Kidney epithelial cell (primary cell): ENCODE measurements around the gene KANSL3. TPM values are rescaled to one million over a fixed set of nuclear protein-coding genes. Genes with fewer than 3 reads are reported as not detected.

Experiments
- DNase-seq: peaks from one replicate; pipeline ENCODE4 v3.0.0-alpha.2; 2010; ENCODE audit warnings: low read depth
- H3K27me3 ChIP-seq: 2 replicates; pipeline ENCODE4 v1.6.0; 2011; ENCODE audit warnings: low read length; ENCODE audit not compliant: control insufficient read depth, insufficient read depth
- H3K36me3 ChIP-seq: 2 replicates; pipeline ENCODE4 v1.5.1; 2011; ENCODE audit warnings: low read length; ENCODE audit not compliant: control insufficient read depth, insufficient read depth
- H3K4me3 ChIP-seq: 2 replicates; pipeline ENCODE4 v1.5.1; 2011; ENCODE audit warnings: low read depth, mild to moderate bottlenecking, control low read depth, low read length
- CTCF ChIP-seq: IDR thresholded peaks from 2 replicates; pipeline ENCODE4 v1.5.1; 2011; ENCODE audit warnings: mild to moderate bottlenecking, moderate library complexity, low read length, control low read depth, inconsistent platforms; ENCODE audit not compliant: insufficient read depth, poor library complexity, severe bottlenecking
- total RNA-seq: library from RNA; depleted of rRNA; stranded (reverse); fragments of >200 nt; gene quantifications from 2 replicates; pipeline ENCODE4 v1.2.3, GENCODE V29; 2015

KANSL3 gene
- total RNA-seq, 1 donor from 2014 or later, result 33.2 TPM

DNA sequence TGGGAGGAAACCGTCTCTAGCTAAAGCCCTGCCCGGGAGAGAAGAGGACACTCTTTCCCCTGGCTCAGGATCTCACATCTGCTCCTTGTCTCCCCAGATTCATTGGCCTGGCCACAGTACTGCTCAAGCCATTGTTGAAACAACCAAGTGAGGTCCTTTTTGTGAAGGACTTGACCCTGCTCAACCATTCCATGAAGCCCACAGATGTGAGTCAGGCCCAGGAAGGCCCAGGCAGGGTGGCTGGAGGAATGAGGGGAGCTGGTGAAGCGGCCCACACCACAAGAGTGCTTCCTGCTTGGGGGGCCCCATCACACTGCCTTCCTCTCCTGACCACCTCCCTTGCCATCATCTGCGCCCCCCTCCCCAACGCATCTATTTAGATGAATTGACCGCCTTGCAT lies 9.6 kb upstream of the KANSL3 start:
- TF ChIP-seq CTCF, result no peak
- no peaks in the 10 kb centered on the region for H3K27me3 ChIP-seq
- no peak overlapping the region for H3K4me3 ChIP-seq
- H3K36me3 ChIP-seq, result no peaks in the 10 kb centered on the region
- DNase-seq, result no peak

DNA sequence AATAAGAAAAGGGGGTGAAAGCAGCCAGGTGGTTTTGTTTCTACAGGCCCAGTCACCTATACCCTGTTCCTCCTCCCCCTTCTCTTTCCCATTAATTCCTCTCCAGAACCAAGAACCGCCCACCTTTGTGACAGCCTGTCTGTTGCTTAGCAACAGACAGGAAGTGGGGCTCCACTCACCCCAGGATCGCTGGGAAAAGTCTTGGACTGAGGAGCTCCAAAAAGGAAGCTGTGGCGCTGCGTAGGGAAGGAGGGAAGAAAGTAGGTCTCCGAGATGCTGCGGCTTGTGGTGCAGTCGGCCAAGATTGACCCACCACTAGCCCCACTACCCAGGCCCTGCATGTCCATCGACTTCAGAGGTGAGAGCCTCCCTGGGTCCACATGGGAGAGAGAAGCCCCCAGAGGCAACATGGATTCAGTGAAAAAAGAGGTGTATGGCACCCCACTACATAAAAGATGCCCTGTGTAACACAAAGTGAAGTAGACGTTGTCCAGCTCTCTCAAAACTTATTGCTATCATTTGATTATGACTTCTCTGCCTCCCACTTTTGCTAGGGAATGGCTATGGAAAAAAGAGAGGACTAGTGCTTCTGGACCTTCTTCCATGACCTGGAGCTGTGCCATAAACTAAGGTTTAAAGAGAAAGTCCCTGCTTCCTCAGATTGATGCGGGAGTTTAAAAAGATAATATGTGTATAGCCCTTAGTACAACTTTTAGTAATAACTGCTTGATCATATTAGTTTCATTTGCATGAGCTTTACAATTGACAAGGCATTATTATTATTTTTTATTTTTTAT lies 4.7 kb upstream of the KANSL3 start, which contains the start of gene FER1L5:
FER1L5 (plus strand) TSS at position 201 of the 797 bp plus-strand sequence; CDS start at position 274, 73 bp downstream.
- no peaks in the 10 kb centered on the region for H3K36me3 ChIP-seq
- peak; percentile 48 for DNase-seq
- no peak for TF ChIP-seq CTCF
- no peaks in the 10 kb centered on the region for H3K27me3 ChIP-seq
- peak within 1 kb of the TSS; percentile 43 for H3K4me3 ChIP-seq

GRCh38 chr2:96637385-96638143 lies 548 bp downstream of the KANSL3 start:
- no peaks in the 10 kb centered on the region for H3K36me3 ChIP-seq
- no peak for TF ChIP-seq CTCF
- peak; percentile 50 for DNase-seq

DNA sequence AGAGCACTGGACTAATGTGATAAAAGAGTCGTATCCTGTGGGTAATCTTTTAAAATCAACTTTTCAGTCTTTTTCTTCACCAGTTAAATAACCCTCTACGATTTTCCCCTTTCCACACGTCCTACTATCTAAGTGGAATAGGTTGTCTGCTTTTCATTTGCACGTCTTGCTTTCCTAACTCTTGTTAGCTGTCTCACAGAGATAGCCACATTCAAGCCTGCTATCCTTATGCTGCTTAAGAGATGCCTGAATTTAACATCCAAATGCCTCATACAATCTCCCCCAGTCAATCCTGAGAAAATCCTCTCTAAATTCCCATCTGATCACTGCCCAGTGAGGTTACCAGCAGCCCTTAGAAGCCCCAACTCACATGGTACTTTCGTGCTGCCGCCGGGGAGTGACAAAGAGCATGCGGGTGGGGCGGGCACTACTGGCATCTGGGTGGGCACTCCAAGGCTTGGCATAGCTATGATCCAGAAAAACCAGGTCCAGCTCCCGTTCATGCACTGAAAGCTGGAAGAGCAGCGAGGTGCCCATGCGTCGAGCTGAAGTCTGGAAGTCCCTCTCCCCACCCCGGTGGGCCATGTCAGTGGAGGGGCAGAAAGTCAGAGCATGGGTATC lies 1.5 kb downstream of the KANSL3 start:
- no peak for DNase-seq
- no peak for TF ChIP-seq CTCF

More at GRCh38 chr2:96637385-96638143, 548 bp downstream of the KANSL3 start:
- Histone ChIP-seq H3K27me3 (no peaks in the 10 kb centered on the region), H3K4me3 (peak overlapping the region; percentile 64)

DNA sequence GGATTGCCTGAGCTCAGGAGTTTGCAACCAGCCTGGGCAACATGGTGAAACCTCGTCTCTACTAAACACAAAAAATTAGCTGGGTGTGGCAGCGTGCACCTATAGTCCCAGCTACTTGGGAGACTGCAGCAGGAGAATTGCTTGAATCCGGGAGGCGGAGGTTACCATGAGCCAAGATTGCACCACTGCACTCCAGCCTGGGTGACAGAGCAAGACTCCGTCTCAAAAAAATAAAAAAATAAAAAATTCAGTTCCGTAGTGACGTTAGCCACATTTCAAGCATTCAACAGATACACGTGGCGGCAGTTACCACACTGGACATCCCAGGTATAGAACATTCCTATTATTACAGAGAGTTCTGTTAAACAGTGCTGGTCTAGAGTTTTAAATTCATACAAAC lies 4.5 kb downstream of the KANSL3 start:
- H3K27me3 ChIP-seq, result no peaks in the 10 kb centered on the region
- no peaks in the 10 kb centered on the region for H3K36me3 ChIP-seq
- no peak for DNase-seq
- TF ChIP-seq CTCF, result no peak
- H3K4me3 ChIP-seq, result no peak overlapping the region

More for the DNA sequence above, 1.5 kb downstream of the KANSL3 start:
- peak overlapping the region; percentile 64 for H3K4me3 ChIP-seq
- no peaks in the 10 kb centered on the region for H3K27me3 ChIP-seq
- H3K36me3 ChIP-seq, result no peaks in the 10 kb centered on the region
